GM19240 (cell line): ENCODE measurements around the gene AFAP1L2.

Source experiments
- DNase-seq: peaks from one replicate; pipeline ENCODE4 v3.0.0; 2011; ENCODE audit warnings: low spot score; ENCODE audit not compliant: insufficient read length

The AFAP1L2 gene

DNA sequence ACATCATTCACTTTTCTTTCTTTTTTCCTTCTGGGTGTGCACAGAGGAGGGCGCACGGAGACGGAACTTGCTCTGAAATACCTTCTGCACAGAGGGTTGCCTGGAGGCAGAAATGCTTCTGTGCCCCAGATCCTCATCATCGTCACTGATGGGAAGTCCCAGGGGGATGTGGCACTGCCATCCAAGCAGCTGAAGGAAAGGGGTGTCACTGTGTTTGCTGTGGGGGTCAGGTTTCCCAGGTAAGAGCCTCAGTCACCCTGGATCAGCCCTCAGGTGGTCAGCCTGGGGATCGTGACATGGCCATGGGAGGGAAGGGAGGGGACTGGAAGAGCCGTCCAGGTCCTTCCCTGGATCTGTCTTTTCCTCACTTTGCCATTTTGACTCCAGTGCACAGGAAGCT lies 131.6 kb downstream of the AFAP1L2 start:
- no peak for DNase-seq

DNA sequence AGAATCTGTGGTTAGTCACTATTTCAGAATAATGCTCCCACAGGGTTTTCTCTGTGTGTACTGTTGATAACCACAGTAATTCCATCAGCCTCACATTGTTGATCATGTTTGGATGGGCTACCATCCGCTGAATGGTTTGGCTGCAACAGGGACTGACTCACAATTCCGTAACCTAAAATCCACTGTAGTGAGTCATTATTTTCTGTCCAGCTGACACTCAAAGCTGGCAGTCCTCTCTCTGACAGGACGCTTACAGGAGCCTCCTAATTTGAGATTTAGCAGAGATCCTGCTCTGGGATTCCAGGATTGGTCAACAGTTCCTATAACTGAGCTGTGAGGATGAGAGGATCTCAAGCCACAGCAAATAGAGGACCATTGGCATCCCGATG lies 132.5 kb downstream of the AFAP1L2 start:
- DNase-seq = no peak

GRCh38 chr10:114271075-114271778 lies 133.1 kb downstream of the AFAP1L2 start:
- no peak for DNase-seq

DNA sequence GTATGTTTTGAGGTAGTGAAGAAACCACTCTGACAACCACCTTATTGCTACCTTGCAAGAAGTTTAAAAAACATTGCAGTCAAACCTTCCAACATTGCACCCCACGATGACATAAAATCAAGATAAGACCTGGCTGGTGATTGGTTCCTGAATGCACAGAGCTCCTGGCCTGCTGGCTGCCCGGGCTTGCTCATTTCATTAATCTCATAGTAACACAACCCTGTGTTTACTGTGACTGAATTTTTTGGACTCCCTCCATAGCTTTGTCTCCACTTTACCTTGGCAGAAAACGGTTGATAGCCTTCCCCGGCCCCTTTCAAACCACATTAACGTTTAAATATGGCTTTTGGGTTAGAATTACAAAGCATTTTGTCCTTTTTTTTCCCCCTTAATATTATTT lies 137.8 kb downstream of the AFAP1L2 start:
- no peak for DNase-seq

- no peak for DNase-seq
Observed at GRCh38 chr10:114265392-114266053, 138.8 kb downstream of the AFAP1L2 start.

DNA sequence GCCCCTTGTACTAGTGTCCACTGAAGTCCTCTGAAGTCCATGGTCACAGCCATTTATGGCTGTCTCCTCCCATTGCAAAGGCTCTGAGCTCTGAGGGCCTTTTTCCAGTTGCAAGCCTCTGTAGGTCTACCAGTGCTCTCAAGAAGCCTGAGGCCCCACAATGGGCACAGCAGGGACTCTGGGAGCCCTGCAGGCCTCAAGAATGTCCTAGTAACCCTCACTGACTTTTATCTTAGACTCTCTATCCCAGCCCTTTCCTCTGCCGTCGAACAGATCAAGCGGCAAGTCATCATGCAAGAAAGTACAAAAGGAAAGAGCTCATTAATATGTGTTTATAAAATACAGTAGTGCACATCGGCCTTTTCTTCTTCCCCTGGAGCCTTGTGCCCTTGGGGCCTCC lies 141.8 kb downstream of the AFAP1L2 start:
- no peak for DNase-seq

DNA sequence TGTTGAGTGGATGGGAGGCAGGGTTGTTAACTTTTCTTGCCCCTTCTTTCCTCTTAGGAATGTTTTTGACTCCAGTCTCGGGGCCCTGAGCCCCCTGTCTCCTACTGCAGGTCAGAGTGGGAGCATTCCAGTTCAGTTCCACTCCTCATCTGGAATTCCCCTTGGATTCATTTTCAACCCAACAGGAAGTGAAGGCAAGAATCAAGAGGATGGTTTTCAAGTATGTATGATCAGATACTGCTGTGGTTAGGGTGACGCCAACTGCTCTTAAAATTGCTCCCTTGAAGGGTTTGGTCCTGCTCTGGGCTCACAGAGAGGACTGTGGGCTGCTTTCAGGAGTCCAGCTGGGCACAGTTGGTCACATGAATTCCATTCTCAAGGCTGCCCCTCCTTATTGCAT lies 143.2 kb downstream of the AFAP1L2 start:
- DNase-seq = no peak

- no peak for DNase-seq
Observed at GRCh38 chr10:114260366-114260765, 143.9 kb downstream of the AFAP1L2 start.

GRCh38 chr10:114259824-114260223 lies 144.5 kb downstream of the AFAP1L2 start:
- no peak for DNase-seq

- no peak for DNase-seq
Observed at GRCh38 chr10:114258274-114258840, 145.9 kb downstream of the AFAP1L2 start.

DNA sequence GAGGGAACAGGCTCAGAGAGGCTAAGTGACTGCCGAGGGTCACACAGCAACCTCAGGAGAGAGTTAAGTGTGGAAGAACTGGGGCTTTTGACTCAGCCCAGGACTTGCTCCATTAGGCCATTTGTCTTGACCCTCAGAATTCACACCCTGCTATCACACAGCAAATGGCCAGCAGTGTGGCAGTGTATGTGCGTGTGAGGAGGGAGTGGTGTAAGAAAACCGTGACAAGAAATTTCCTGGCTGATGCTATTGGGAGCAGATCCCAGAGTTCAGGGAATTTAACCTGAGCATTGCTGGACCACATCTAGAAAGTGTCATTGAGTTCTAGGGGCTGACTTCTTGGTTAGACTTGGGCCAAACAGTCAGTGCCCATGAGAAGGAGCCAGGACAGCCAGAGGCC lies 146.8 kb downstream of the AFAP1L2 start:
- no peak for DNase-seq

GRCh38 chr10:114256822-114257221 lies 147.5 kb downstream of the AFAP1L2 start:
- DNase-seq = no peak

DNA sequence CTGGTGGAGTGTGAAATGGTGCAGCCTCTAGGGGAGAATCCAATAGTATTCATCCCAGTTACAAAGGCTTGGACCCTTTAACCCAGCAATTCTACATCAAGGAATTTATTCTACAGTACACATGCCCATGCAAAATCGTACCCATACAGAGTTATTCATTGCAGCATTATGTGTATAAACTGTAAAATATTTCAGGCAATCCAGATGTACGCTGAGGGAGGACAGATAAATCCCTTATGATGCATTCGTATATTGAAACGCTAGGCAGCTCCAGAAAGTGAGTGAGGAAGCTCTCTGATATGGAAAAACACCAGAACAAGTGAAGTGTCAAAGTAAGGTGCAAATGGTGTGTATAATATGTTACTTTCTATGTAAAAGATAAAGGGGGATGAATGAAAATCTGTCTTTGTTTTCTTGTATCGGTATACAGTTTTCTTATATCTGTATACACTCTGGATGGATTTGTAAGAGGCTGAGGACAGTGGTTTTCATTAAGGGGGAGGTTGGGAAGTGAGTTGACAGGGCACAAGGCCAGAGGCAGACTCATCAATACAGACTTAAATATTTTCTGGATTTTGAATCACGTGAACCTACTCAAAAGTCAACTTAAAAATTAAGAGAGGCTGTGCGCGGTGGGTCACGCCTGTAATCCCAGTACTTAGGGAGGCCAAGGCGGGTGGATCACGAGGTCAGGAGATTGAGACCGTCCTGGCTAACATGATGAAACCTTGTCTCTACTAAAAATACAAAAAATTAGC lies 148.1 kb downstream of the AFAP1L2 start:
- DNase-seq = no peak

DNA sequence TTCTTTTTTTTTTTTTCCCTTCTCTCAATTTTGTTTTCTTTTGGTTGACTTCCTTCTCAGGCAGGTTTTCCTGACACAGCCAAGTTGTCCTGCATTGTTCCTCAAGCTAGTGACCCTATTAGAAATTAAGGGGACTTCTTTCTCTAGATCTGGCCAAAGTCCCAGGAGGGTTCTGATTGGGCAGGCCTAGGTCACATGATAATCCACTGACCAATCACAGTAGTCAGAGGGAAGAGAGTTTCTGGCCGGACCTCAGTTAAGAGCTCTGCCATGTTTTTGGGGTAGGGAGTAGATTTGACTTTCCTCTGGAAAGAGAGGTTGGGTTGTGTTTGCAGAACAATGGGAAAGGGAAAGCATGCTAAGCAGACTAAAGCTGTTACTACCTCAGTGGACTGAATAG lies 149.1 kb downstream of the AFAP1L2 start:
- no peak for DNase-seq

DNA sequence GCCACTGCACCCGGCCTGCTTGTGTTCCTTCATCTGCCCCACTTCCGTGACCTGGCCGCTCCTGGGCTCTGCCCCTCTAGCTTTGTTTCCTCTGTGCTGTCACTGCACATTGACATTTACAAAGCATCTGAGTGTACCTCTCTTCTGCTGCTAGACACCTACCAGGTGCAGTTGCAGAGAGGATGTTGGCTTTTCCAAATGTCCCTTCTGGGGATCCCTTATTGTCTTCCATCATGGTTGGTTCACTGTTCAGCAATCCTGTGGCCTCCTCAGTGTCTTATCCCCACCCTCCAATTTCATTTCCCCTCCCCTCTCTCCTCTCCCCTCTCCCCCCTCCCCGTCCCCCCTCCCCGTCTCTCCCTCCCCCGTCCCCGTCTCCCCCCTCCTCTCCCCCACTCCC lies 151.4 kb downstream of the AFAP1L2 start:
- DNase-seq = no peak

DNA sequence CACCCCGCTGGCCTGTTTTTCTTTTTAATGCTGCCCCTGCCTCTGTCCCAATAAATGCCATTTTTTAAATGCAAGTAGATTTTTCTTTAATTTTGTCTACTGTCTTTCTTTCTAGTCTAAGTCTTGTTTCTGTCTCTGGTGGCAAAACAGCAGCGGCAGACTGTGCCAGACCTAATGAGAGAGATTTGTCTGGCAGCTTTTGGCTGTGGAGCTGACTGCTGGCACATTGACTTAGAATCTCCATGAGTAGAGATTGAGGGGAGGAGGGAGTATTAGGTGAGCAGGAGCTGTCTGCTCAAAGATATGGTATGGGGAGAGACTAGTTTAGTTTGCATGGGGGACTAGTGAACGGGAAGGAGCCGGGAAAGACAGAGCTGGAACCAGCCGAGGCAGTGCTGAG lies 152.2 kb downstream of the AFAP1L2 start:
- no peak for DNase-seq

DNA sequence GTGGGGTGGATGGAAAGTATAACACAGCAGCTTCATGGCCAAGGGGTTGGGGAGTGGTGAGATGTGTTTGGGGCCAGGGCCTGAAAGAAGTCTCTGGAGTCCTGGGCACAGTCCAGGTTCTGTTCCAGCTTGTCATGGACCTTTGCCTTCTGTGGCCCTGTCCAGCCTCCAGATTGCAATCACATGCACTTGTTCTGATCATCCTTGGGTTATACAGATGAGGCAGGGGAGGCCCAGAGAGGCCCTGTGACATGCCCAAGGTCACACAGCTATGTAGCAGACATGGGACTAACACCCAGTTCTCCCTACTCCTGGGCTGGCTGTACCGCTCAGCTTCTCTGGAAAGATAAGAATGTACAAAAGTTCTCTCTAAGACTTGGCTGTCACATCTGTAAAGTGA lies 153.6 kb downstream of the AFAP1L2 start:
- DNase-seq = no peak

- no peak for DNase-seq
Observed at GRCh38 chr10:114250236-114250635, 154.1 kb downstream of the AFAP1L2 start.

DNA sequence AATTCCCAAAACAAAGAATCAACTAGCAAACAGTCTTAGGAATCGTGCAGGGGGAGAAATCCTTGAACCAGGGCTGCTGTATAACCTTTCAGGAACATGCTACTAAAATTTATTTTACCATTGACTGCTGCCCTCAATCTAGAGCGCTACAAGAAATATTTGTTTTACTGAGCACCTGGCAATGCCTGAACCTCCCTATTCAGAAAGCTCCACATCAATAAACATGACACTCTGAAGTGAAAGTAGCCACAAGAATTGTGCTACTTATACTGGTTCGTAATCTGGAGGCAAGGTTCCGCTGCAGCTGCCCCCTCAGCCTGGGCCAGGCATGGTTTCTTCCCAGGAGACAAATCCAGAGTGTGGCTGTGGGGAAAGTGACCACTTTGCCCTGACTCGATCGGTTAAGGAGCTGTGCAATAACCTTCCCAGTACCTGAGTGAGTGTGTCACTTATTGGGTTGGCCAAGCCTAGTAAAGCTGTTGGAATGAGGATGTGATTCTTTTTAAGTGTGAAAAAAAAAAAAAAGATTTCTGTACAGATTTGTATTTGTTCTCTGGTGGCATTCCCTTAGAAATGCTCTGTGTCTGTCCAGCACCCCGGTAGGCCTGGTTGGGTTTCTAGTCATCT lies 157.5 kb downstream of the AFAP1L2 start:
- no peak for DNase-seq

DNA sequence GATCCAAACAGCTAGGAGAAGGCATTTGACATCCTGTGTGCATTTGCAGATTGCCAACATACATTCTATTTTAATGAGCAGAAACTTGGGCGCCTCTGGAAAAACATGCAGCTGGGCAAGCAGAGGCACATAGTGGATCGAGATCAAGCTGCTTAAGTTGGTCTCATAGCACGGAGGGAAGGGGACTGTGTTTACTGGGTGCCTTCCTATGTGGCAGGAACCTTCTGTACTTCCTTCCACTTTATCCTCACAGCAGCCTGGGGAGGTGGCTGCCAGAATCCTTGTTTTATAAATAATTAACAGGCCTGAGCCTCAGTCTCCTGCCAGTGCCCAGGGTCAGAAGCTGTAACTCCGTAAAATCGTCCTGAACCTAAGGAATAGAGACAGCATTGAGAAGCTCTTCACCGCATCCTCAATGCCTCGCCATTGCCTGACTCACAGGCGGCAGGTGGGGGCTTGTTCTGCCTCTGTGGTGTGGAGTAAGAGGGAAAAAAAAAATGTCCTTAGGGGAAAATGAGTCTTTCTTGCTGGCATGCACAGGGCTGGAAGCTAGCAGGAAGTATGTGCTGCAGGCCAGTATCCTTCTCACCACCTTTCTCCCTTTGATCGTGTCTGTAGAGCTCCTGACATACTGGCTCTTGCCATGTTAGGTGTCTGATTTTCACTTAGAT lies 159.0 kb downstream of the AFAP1L2 start:
- no peak for DNase-seq
